Measurements from ENCODE around the gene SF3B1. TPM values are rescaled to one million over a fixed set of nuclear protein-coding genes. Genes with fewer than 3 reads are reported as not detected.
"Not testable (repeated sequence)": the region's sequence is repeated elsewhere in the genome, so short reads cannot be mapped to it uniquely, and the experiment has no call there.

SF3B1 gene, protein sequence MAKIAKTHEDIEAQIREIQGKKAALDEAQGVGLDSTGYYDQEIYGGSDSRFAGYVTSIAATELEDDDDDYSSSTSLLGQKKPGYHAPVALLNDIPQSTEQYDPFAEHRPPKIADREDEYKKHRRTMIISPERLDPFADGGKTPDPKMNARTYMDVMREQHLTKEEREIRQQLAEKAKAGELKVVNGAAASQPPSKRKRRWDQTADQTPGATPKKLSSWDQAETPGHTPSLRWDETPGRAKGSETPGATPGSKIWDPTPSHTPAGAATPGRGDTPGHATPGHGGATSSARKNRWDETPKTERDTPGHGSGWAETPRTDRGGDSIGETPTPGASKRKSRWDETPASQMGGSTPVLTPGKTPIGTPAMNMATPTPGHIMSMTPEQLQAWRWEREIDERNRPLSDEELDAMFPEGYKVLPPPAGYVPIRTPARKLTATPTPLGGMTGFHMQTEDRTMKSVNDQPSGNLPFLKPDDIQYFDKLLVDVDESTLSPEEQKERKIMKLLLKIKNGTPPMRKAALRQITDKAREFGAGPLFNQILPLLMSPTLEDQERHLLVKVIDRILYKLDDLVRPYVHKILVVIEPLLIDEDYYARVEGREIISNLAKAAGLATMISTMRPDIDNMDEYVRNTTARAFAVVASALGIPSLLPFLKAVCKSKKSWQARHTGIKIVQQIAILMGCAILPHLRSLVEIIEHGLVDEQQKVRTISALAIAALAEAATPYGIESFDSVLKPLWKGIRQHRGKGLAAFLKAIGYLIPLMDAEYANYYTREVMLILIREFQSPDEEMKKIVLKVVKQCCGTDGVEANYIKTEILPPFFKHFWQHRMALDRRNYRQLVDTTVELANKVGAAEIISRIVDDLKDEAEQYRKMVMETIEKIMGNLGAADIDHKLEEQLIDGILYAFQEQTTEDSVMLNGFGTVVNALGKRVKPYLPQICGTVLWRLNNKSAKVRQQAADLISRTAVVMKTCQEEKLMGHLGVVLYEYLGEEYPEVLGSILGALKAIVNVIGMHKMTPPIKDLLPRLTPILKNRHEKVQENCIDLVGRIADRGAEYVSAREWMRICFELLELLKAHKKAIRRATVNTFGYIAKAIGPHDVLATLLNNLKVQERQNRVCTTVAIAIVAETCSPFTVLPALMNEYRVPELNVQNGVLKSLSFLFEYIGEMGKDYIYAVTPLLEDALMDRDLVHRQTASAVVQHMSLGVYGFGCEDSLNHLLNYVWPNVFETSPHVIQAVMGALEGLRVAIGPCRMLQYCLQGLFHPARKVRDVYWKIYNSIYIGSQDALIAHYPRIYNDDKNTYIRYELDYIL
- total RNA-seq, result 100 to 1,000 TPM; 308 to 356 TPM
- 331 TPM for polyA plus RNA-seq (2013, experiment 1 of 2)
- polyA plus RNA-seq (2013, experiment 2 of 2), result 308 TPM
- long read RNA-seq, experiment 1, full-length matches to known transcripts, result 19 of 85 reads
- long read RNA-seq, experiment 1, partial matches to known transcripts, result 52 of 85 reads
- long read RNA-seq, experiment 1, other reads (novel, unspliced or antisense), result 14 of 85 reads
- long read RNA-seq, experiment 2, full-length matches to known transcripts, result 413 of 572 reads
- long read RNA-seq, experiment 2, partial matches to known transcripts, result 75 of 572 reads
- long read RNA-seq, experiment 2, other reads (novel, unspliced or antisense), result 84 of 572 reads
- long read RNA-seq, experiment 3, full-length matches to known transcripts, result 1,285 of 1,883 reads
- long read RNA-seq, experiment 3, partial matches to known transcripts, result 478 of 1,883 reads
- long read RNA-seq, experiment 3, other reads (novel, unspliced or antisense), result 120 of 1,883 reads
- long read RNA-seq, experiment 4, full-length matches to known transcripts, result 15 of 247 reads
- long read RNA-seq, experiment 4, partial matches to known transcripts, result 217 of 247 reads
- long read RNA-seq, experiment 4, other reads (novel, unspliced or antisense), result 15 of 247 reads

DNA sequence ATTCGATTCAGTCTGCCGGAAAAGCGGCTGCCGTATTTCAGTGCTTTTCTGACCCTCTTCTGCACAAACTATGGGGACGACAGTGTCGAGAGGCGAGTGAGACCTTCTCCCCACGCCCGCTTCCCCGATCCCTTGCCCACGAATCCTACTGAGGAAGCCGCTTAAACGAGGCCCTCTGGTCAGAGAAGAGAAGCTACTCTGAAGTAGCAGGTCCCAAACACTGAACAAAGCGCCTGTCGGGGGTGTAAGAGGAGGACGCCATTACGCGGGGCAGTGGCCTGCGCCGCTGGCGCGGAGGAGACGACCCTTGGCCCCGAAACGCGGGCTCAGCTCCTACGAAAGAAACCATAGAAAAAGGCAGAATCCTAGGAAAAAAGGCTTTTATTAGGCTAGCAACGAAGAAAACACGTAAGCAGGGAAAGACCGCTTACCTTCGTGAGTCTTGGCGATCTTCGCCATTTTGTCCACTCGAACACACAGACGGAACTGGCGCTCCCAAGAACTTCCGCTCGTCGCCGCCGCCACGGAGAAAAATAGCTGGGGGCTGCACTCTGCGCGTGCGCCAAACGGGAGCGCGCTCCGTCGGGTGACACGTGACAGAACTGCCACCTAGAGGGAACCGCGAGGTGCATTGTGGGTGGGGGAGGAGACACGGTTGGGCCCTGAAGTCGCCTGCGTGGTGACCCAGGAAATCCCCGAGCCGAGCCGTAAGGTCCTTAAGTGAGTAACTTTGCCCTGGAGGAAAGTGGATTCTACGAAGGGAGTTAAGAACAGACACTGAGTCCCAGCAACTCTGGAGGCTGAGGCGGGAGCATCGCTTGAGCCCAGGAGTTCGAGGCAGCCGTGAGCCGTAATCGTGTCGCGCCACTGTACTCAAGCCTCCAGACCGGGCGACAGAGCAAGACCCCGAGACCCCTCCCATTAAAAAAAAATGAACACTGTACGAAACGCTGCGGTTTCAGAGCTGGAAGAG lies at the start of gene SF3B1:
Gene SF3B1 (minus strand): TSS at position 488 of the 973 bp plus-strand sequence. CDS start 29 bp downstream, at position 459.
- H3K27ac ChIP-seq (ENCODE audit: low read depth, low read length), result peak within 1 kb of the TSS; percentile 94
- Mint-ChIP-seq H3K36me3 (ENCODE audit: low read depth) (peaks cover 4% of the 10 kb centered on the region), H3K4me1 (peaks cover 29% of the 10 kb centered on the region), H3K4me3 (peak within 1 kb of the TSS; percentile 98), H3K27me3 (ENCODE audit: insufficient read depth) (no peaks in the 10 kb centered on the region), H3K27ac (peak within 1 kb of the TSS; percentile 100), H3K9me3 (no peaks in the 10 kb centered on the region)
- TF ChIP-seq, protein P1, sequence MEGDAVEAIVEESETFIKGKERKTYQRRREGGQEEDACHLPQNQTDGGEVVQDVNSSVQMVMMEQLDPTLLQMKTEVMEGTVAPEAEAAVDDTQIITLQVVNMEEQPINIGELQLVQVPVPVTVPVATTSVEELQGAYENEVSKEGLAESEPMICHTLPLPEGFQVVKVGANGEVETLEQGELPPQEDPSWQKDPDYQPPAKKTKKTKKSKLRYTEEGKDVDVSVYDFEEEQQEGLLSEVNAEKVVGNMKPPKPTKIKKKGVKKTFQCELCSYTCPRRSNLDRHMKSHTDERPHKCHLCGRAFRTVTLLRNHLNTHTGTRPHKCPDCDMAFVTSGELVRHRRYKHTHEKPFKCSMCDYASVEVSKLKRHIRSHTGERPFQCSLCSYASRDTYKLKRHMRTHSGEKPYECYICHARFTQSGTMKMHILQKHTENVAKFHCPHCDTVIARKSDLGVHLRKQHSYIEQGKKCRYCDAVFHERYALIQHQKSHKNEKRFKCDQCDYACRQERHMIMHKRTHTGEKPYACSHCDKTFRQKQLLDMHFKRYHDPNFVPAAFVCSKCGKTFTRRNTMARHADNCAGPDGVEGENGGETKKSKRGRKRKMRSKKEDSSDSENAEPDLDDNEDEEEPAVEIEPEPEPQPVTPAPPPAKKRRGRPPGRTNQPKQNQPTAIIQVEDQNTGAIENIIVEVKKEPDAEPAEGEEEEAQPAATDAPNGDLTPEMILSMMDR (conservative IDR thresholded peaks at IDR 0.05), result no peak
- peak within 1 kb of the TSS; percentile 100 for H3K4me3 ChIP-seq (ENCODE audit: low read length)
- no peaks in the 10 kb centered on the region for H3K27me3 ChIP-seq (ENCODE audit: control insufficient read depth, insufficient read depth, low read length, poor library complexity, severe bottlenecking)
- peaks cover 6% of the 10 kb centered on the region for H3K4me1 ChIP-seq (ENCODE audit: control insufficient read depth, insufficient read depth, low read length)
- WGBS, 2 experiments (ENCODE audit: insufficient coverage in 1 of 2, insufficient read length in 1 of 2), result 0% methylated on average over 41 to 74 of the region's 74 CpGs
- H3K9me3 ChIP-seq (ENCODE audit: control insufficient read depth, low read length), result no peaks in the 10 kb centered on the region
- H3K36me3 ChIP-seq (ENCODE audit: control insufficient read depth, insufficient read depth, low read length), result peaks cover 1% of the 10 kb centered on the region
- H3K9ac ChIP-seq (ENCODE audit: extremely low read depth, low read length, poor library complexity, severe bottlenecking), result peak within 1 kb of the TSS; percentile 100
- peak; percentile 99 for DNase-seq

DNA sequence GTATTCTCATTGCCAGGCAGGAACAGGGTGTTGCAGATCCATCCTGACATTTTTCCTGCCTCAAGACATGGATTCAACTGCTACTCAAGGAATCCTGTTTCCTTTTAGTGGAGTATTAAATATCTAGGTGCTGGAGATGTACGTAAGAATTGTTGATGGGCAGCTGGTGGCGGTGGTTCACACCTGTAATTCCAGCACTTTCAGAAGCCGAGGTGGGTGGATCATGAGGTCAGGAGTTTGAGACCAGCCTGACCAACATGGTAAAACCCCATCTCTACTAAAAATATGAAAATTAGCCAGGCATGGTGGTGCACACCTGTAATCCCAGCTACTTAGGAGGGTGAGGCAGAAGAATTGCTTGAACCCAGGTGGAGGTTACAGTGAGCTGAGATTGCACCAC lies 49.4 kb upstream of the SF3B1 start:
- 97 to 100% methylated on average over 2 to 3 of the region's 3 CpGs for WGBS, 2 experiments (ENCODE audit: insufficient coverage in 1 of 2, insufficient read length in 1 of 2)

More for the DNA sequence above, 49.4 kb upstream of the SF3B1 start:
- not testable (repeated sequence) for H3K27ac ChIP-seq (ENCODE audit: low read depth, low read length); H3K4me1 ChIP-seq (ENCODE audit: control insufficient read depth, insufficient read depth, low read length); H3K27me3 Mint-ChIP-seq (ENCODE audit: insufficient read depth); H3K4me1 Mint-ChIP-seq; H3K4me3 ChIP-seq (ENCODE audit: low read length); H3K27me3 ChIP-seq (ENCODE audit: control insufficient read depth, insufficient read depth, low read length, poor library complexity, severe bottlenecking); H3K4me3 Mint-ChIP-seq; H3K9ac ChIP-seq (ENCODE audit: extremely low read depth, low read length, poor library complexity, severe bottlenecking)
- peaks cover 26% of the 10 kb centered on the region for H3K9me3 ChIP-seq (ENCODE audit: control insufficient read depth, low read length)
- Mint-ChIP-seq H3K36me3 (ENCODE audit: low read depth) (peaks cover 48% of the 10 kb centered on the region), H3K9me3 (peaks cover 19% of the 10 kb centered on the region), H3K27ac (peak overlapping the region; percentile 25)
- peak; percentile 49 for DNase-seq
- H3K36me3 ChIP-seq (ENCODE audit: control insufficient read depth, insufficient read depth, low read length), result peaks cover 44% of the 10 kb centered on the region
